WI38 (cell line): ENCODE measurements around the gene MRGPRE.

Experiments
- H3K4me3 ChIP-seq: 2 replicates; pipeline ENCODE4 v1.5.1; 2011; ENCODE audit warnings: low read depth, mild to moderate bottlenecking, control low read depth, low read length
- CTCF ChIP-seq: IDR thresholded peaks from 2 replicates; pipeline ENCODE4 v1.5.1; 2012; ENCODE audit warnings: low read depth, mild to moderate bottlenecking, control low read depth, low read length

MRGPRE gene

DNA sequence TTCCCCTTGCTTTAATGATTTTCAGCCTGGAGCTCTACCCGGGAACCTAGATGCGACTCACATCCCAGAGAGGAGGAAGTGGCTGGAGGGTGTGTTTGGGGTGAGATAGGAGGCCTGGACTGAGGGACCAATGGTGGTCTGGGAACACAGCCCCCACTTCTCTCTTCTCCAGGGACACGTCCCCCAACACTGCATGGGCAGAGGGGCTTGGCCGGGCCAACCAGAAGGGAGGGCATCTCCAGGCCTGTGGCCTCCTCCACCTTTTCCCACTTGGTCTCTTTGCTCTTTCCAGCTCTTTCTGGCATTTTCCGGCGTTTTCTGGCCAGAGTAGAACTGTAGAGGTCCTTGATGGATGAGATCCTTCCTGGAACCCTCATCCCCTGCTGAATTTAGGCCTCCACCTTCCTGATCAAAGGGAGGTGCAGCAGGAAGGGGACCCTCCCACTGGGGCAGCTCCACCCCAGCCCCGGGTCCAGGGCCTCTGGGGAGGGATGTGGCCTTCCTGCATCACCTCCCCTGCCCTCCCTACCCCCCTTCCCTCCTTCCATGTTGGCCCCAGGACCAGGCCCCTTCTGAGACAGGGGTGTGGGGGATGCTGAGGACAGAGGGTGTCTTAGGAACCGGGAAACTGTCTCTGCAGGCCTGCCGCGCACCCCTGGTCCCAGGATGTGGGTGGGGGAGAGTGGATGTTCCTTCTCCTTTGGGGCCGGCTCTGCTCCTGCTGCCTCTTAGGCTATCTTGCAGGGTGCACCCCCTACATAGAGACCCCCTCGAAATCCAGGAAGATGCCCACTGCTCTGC, 38.0 kb downstream of the MRGPRE start:
- H3K4me3 ChIP-seq: no peak overlapping the region
- no peak for TF ChIP-seq CTCF

DNA sequence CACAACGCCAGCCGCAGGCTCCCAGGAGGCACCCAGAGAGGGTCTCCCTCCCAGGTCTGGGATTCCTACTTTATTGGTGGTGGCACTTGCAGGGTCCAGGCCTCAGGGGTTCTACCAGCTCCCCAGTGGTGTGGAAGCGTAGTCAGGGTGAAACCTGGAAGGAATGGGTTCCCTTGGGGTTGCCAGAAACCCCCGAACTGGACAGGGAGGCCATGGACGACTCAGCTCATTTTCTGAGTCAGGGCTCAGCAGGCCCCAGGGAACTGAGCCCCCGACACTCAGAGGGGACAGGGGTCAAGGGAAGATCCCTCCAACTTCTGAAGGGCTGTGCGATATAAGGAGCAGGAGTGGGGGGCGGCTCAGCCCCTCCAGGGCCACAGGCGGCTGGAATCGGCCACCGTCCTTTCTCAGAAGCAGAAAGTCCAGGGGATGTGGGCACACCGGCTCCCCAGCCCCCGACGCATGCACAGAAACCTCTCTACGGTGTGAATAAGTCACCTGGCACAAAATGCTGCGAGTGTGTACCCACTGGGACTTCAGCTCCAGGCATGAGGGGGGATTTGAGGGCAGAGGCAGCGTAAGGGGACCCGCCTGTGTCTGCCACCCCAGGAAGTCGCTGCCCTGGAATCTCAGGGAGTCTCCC, 38.7 kb downstream of the MRGPRE start:
- H3K4me3 ChIP-seq: no peak overlapping the region
- no peak for TF ChIP-seq CTCF

- TF ChIP-seq CTCF: no peak
- no peak overlapping the region for H3K4me3 ChIP-seq
Measured at GRCh38 chr11:3192511-3193372, 39.5 kb downstream of the MRGPRE start.

DNA sequence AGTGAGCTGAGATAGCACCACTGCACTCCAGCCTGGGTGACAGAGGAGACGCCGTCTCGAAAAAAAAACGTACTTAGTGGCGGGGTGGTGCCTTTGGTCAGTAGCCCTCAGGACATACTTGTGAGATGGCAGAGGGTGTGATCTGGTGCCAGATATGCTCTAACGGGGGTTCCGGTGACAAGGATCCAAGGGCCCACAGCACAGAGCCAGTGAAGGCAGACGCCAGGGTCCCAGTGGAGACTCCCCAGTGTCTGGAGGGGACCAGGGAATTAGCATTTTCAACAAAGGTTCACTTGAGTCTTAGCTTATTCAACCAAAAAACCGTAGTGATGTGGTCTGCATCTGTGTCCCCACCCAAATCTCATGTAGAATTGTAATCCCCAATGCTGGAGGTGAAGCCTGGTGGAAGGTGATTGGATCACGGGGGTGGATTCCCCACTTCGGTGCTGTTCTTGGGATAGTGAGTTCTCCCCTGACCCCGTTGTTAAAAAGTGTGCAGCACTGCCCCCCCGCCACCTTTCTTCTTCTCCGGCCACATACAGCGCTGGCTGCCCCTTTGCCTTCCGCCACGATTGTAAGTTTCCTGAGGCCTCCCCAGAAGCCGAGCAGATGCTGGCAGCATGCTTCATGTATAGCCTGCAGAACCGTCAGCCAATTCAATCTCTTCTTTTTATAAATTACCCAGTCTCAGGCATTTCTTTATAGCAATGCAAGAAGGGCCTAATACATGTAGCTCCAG, 40.5 kb downstream of the MRGPRE start:
- no peak for TF ChIP-seq CTCF
- H3K4me3 ChIP-seq: no peak overlapping the region

GRCh38 chr11:3190600-3190999, 41.6 kb downstream of the MRGPRE start:
- no peak for TF ChIP-seq CTCF
- H3K4me3 ChIP-seq: no peak overlapping the region

- TF ChIP-seq CTCF: no peak
- no peak overlapping the region for H3K4me3 ChIP-seq
Measured at GRCh38 chr11:3189886-3190583, 42.2 kb downstream of the MRGPRE start.
